DND-41 (cell line): ENCODE measurements around the gene SERPINB8.

Experiments
- CTCF ChIP-seq: IDR thresholded peaks from 2 replicates; pipeline ENCODE4 v1.5.1; 2012; ENCODE audit warnings: borderline replicate concordance, low read length, moderate library complexity, mild to moderate bottlenecking; ENCODE audit not compliant: poor library complexity, severe bottlenecking; ENCODE audit errors: extremely low read depth
- EZH2 ChIP-seq: IDR thresholded peaks from 3 replicates; pipeline ENCODE4 v1.6.1; 2012; ENCODE audit warnings: borderline replicate concordance, low read depth, mild to moderate bottlenecking, moderate library complexity, low read length, inconsistent platforms; ENCODE audit not compliant: severe bottlenecking

DNA sequence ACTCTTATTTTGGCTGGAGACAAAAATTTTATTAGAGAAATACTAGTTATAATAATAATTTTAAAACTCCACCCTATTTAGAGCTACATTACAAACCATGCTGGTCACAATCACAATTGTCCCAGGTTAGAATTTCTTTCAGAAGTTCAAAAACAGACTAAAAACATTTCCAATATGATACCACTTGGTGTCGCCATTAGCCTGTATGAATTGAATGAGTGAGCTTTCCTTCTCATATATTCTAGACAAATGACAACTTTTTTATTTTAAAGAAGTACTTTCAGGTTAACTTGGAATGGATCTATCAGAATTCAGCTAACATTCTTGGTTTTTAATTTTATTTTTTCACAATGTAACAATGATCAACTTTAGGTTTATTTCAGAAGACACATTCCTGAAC is 48.0 kb downstream of the SERPINB8 start:
- TF ChIP-seq CTCF (peak; percentile 63), EZH2 (no peak)
